ENCODE measurements around the gene ESRRA.

The ESRRA gene

DNA sequence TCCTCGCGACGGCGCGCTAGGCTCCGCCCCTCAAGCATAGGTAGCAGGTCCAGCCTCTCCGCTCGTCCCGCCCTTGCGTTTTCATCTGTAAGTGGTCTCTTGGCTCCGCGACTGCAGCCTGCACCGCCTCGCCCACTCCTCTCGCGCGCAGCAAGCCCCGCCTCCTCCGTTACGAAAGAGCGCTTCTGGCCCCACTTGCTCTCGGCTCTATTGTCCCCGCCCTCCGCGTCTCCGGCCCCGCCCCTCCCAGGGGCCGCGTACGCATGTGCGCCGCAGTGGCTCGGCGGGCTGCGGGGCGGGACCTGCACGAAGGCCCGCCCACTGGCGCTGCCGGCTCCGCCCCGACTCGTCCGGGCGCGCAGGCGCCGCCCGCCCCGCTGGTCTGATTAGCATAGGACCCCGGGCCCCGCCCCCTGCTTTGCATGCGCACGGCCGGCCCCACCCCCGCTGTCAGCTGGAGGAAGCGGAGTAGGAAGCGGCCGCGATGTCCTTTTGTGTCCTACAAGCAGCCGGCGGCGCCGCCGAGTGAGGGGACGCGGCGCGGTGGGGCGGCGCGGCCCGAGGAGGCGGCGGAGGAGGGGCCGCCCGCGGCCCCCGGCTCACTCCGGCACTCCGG, at the start of gene ESRRA:
Gene ESRRA, plus strand, starts transcription at position 450 of the 616 bp plus-strand sequence. CDS start 1,656 bp downstream, outside the sequence.
- in situ Hi-C loops (cut with HindIII; ENCODE audit: low pct_ligation_motif_present, low pct_unique_long_range_greater_than_20kb, low sequenced_read_pairs) = no loop called here
- peak; percentile 96 for DNase-seq

DNA sequence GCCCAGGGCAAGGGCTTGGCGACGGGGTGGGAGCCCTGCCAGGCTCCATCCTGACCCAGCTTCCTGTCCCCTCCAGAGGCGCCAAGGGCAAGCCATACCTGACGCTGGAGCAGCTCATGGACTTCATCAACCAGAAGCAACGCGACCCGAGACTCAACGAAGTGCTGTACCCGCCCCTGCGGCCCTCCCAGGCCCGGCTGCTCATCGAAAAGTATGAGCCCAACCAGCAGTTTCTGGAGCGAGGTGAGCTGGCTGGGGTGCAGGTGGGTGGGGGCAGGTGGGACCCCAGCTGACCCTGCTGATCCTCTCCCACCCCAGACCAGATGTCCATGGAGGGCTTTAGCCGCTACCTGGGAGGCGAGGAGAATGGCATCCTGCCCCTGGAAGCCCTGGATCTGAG, 49.0 kb upstream of the ESRRA start:
- no peak for DNase-seq
- in situ Hi-C loops (cut with HindIII; ENCODE audit: low pct_ligation_motif_present, low pct_unique_long_range_greater_than_20kb, low sequenced_read_pairs) = no loop called here

DNA sequence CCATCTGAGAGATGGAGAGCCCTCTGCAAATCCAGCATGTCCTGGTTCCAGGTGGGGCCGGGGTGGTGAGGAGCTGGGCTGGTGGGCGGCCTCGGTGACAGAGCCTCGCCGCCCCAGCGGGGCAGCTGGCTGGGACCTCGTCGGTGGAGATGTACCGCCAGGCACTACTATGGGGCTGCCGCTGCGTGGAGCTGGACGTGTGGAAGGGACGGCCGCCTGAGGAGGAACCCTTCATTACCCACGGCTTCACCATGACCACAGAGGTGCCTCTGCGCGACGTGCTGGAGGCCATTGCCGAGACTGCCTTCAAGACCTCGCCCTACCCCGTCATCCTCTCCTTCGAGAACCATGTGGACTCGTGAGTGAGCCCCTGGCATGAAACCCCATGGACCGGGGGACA, 47.0 kb upstream of the ESRRA start:
- DNase-seq = no peak
- in situ Hi-C loops (cut with HindIII; ENCODE audit: low pct_ligation_motif_present, low pct_unique_long_range_greater_than_20kb, low sequenced_read_pairs) = no loop called here

DNA sequence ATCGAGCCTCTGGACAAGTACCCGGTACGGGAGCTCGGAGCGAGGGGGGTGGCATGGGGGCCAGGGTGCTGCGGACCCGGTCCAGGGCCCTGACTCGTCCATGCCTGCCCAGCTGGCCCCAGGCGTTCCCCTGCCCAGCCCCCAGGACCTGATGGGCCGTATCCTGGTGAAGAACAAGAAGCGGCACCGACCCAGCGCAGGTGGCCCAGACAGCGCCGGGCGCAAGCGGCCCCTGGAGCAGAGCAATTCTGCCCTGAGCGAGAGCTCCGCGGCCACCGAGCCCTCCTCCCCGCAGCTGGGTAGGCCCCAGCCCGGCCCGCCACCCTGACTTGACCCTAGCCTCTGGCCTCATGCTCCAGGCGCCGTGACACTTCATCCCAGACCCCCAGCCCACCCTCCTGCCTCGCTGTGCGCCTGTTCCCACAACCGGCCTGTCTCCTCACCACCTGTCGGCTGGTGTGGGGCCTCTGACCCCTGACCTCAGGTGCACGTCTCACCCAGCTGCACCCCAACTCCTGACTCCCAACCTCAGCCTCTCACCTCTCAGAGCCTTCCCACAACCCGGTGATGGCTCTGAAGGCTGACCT, 46.3 kb upstream of the ESRRA start:
- in situ Hi-C loops (cut with HindIII; ENCODE audit: low pct_ligation_motif_present, low pct_unique_long_range_greater_than_20kb, low sequenced_read_pairs) = no loop called here
- DNase-seq = no peak

DNA sequence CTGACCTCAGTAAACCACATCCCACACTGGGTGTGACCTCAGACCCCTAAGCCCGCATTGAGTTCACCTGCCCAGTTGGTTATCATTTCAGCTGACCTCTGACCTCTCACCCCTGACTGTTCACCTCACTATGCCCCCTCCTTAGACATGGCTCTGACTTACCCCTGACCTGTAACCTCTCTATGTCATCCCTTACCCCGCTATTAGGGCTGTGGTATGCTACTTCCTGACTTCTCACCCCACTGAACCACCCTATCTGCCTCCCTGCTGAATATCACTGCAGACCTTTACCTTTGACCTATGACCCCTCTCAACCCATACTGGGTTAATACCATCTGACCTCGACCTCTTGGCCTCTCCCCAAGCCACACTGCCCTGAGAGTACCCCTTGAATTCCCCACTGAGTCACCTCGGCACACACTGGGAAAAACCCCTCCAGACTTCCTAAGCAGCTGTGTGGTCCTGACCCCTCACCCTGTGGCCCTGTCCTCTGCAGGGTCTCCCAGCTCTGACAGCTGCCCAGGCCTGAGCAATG, 45.7 kb upstream of the ESRRA start:
- in situ Hi-C loops (cut with HindIII; ENCODE audit: low pct_ligation_motif_present, low pct_unique_long_range_greater_than_20kb, low sequenced_read_pairs) = no loop called here
- no peak for DNase-seq

DNA sequence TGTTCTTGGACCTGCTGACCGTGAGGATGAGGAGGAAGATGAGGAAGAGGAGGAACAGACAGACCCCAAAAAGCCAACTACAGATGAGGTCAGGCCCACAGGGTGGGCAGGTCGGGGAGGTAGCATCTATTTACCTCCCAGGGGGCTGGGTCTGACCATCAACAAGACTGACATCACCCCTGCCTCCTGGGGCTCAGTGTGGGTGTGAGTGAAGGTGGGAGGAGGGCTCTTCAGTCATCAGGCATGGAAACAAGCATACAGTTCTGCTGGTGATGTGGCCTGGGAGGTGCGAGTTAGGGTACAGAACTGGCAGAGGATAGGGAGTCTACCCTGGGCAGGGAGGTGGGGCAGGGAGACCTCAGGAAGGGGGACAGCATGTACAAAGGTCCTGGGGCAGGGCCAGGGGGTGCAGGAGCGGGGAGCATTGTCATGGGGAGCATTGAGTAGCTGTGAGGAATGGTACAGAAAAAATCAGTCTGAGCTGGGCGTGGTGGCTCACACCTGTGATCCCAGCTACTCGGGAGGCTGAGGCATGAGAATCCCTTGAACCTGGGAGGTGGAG, 45.1 kb upstream of the ESRRA start:
- in situ Hi-C loops (cut with HindIII; ENCODE audit: low pct_ligation_motif_present, low pct_unique_long_range_greater_than_20kb, low sequenced_read_pairs) = no loop called here
- no peak for DNase-seq

DNA sequence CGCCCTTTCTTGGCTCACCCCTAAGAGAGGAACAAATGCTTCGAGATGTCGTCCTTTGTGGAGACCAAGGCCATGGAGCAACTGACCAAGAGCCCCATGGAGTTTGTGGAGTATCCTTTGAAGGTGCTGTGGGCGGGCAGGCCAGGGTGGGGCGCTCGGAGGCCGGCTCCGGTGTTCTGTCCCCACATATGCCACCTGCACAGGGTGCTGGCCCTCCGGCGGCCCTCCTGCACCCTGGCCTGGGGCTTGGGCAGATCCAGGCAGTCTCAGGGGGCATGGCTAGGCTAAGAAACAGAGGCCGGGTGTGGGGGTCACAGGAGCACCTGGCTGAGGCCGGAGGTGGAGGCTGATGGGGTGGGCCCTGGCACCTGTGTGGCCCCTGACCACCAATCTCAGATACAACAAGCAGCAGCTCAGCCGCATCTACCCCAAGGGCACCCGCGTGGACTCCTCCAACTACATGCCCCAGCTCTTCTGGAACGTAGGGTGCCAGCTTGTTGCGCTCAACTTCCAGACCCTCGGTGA, 43.7 kb upstream of the ESRRA start:
- in situ Hi-C loops (cut with HindIII; ENCODE audit: low pct_ligation_motif_present, low pct_unique_long_range_greater_than_20kb, low sequenced_read_pairs) = no loop called here
- DNase-seq = no peak

DNA sequence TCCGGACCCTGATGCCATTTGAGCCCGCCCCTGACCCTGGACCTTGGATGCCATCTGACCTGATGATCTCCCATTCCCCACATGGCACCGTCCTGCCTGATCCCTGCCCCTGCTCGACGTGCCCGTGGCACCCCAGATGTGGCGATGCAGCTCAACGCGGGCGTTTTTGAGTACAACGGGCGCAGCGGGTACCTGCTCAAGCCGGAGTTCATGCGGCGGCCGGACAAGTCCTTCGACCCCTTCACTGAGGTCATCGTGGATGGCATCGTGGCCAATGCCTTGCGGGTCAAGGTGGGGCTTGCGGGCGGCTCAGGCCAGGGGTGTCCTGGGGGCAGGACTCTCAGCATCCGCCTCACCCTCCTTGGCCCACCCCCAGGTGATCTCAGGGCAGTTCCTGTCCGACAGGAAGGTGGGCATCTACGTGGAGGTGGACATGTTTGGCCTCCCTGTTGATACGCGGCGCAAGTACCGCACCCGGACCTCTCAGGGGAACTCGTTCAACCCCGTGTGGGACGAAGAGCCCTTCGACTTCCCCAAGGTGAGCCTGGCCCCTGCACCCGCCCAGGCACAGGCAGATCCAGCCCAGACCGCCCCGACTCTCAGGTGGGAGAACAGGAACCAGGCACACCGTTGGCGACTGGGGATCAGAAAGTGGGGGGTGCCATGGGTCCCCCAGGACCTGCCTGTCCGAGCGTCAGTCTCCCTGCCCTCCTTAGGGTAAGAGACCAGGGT, 42.9 kb upstream of the ESRRA start:
- no peak for DNase-seq
- in situ Hi-C loops (cut with HindIII; ENCODE audit: low pct_ligation_motif_present, low pct_unique_long_range_greater_than_20kb, low sequenced_read_pairs) = no loop called here

DNA sequence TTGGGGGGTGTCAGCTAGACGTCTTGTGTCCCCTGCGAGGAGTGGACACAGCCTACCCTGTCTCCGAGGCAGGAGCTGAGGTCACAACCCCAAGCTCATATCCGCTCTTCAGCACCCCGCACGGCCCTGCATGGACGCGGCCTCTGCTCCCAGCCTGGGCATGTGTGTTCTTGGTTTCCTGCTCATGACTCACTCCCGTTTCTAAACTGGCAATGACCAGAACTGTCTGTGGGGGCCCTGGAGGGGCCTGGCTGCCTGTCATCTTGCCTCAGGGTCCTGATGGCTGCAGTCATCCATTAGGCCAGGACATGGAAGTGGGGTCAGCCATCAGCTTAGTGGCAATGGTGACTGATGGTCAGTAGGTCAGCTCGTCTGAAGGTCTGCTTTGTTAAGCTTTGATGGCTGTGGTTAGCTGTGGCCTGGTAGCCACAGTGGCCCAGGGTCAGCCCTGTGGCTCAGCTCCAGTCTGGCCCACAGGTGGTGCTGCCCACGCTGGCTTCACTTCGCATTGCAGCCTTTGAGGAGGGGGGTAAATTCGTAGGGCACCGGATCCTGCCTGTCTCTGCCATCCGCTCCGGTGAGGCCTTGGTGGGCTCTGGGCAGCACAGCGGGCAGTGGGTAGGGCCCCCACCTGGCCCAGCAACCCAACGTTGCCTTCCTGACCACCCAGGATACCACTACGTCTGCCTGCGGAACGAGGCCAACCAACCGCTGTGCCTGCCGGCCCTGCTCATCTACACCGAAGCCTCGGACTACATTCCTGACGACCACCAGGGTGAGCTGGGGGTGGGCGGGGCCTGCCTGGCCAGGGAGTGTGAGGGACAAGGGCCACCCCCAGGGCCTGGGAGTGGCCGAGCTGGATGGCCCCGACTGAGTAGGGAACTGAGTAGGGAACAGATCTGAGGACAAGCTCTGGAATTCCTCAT, 42.0 kb upstream of the ESRRA start:
- in situ Hi-C loops (cut with HindIII; ENCODE audit: low pct_ligation_motif_present, low pct_unique_long_range_greater_than_20kb, low sequenced_read_pairs) = no loop called here

DNA sequence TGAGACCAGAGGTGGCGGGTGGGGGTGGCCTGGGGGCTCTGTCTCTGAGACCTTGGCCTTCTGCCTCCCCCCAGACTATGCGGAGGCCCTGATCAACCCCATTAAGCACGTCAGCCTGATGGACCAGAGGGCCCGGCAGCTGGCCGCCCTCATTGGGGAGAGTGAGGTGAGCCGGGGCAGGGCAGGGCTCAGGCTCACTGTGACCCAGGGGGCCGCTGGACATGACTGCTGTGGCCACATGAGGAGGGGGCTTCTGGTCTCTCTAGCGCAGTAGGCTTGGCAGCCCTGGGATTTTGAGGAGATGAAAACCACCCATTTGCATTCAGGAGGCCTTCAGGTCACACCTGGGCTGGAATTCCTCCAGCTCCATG, 41.4 kb upstream of the ESRRA start:
- no peak for DNase-seq

More for the DNA sequence above, 42.0 kb upstream of the ESRRA start:
- no peak for DNase-seq

DNA sequence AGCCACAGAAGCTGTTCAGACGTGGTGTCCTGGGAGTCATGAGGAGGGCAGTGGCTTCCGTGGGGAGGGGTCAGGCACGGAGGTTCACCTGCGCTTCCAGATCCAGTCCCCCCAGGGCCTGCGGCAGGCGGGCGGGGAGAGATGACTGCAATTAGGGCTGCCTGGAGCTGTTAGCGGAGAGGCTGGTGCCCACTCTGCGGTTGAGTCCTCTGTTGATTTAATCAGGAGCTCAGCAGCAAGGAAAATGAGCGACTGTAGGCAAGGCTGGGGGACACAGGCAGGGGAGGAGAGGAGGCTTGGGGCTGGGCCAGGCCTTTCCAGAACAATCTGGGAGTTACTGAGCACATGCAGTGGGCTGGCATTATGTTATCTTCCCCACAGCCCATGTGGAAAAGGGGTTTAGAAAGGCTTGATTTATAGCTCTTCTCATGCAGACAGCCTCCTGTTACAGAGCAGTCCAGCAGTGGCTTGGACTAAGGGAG, 40.9 kb upstream of the ESRRA start:
- in situ Hi-C loops (cut with HindIII; ENCODE audit: low pct_ligation_motif_present, low pct_unique_long_range_greater_than_20kb, low sequenced_read_pairs) = no loop called here
- no peak for DNase-seq

More for the DNA sequence above, 41.4 kb upstream of the ESRRA start:
- in situ Hi-C loops (cut with HindIII; ENCODE audit: low pct_ligation_motif_present, low pct_unique_long_range_greater_than_20kb, low sequenced_read_pairs) = no loop called here

DNA sequence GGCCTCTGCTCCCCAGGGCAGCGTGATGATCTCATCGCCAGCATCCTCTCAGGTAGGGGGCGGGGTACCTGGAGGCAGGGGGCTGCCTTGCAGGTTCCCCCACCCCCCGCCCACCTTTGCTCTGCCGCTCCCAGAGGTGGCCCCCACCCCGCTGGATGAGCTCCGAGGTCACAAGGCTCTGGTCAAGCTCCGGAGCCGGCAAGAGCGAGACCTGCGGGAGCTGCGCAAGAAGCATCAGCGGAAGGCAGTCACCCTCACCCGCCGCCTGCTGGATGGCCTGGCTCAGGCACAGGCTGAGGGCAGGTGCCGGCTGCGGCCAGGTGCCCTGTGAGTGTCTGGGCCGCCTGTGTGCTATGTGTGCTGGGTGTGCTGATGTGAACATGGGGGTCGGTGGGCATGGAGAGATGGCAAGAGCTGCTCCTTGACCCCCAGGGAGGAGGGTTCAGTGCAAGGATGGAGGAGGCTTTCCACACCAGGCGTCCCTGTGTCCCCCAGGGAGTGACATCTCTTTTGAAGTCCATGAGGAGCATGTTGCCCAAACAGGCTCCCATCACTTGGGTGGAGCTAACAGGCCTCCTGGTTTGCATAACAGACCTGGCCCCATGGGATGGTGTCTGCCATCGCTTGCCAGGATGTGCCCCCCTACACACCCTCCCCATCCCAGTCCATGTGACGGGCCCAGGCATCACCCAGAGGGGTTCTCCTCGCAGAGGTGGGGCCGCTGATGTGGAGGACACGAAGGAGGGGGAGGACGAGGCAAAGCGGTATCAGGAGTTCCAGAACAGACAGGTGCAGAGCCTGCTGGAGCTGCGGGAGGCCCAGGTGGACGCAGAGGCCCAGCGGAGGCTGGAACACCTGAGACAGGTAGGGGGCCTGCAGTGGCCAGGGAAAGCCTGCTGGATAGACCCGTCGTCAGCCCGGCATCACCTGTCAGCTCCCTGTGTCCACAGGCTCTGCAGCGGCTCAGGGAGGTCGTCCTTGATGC, 39.9 kb upstream of the ESRRA start:
- in situ Hi-C loops (cut with HindIII; ENCODE audit: low pct_ligation_motif_present, low pct_unique_long_range_greater_than_20kb, low sequenced_read_pairs) = no loop called here
- DNase-seq = no peak

DNA sequence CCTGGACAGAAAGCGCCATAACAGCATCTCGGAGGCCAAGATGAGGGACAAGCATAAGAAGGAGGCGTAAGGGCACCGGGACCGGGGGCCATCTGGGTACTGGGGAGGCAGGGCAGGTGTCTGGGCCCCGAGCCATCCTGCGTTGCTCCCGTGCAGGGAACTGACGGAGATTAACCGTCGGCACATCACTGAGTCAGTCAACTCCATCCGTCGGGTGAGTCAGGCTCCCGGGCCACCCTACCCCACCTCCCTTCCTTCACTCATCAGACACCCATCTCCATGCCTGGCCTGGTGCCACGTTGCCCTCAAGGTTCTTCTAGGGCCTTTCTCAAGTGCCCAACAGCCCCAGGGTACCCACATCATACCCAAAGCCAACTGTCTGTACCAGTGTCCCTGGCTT, 39.0 kb upstream of the ESRRA start:
- in situ Hi-C loops (cut with HindIII; ENCODE audit: low pct_ligation_motif_present, low pct_unique_long_range_greater_than_20kb, low sequenced_read_pairs) = no loop called here
- DNase-seq = no peak

DNA sequence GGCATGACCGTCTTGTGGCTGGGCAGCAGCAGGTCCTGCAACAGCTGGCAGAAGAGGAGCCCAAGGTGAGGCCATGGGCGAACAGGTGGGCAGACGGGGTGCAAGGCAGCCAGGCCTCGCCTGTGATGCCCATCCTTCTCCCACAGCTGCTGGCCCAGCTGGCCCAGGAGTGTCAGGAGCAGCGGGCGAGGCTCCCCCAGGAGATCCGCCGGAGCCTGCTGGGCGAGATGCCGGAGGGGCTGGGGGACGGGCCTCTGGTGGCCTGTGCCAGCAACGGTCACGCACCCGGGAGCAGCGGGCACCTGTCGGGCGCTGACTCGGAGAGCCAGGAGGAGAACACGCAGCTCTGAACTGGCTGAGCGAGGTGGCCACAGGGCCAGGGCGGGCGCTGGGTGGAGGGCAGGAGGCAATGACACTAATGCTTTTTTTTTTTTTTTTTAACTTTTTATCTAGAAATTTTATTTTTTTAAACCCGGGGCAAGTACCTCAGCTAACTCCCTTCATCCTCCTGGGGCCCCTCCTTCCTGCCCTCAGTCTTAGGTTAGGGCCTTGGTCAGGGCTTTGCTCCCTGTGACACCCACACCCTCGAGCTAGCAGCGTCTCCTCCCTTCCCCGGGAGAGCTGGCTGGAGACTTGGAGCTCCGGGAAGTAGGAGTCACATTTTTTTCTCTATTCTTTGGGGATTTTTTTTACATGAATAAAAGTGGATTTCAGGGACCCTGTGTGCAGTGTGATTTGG, 37.9 kb upstream of the ESRRA start:
- DNase-seq = no peak
- in situ Hi-C loops (cut with HindIII; ENCODE audit: low pct_ligation_motif_present, low pct_unique_long_range_greater_than_20kb, low sequenced_read_pairs) = no loop called here

DNA sequence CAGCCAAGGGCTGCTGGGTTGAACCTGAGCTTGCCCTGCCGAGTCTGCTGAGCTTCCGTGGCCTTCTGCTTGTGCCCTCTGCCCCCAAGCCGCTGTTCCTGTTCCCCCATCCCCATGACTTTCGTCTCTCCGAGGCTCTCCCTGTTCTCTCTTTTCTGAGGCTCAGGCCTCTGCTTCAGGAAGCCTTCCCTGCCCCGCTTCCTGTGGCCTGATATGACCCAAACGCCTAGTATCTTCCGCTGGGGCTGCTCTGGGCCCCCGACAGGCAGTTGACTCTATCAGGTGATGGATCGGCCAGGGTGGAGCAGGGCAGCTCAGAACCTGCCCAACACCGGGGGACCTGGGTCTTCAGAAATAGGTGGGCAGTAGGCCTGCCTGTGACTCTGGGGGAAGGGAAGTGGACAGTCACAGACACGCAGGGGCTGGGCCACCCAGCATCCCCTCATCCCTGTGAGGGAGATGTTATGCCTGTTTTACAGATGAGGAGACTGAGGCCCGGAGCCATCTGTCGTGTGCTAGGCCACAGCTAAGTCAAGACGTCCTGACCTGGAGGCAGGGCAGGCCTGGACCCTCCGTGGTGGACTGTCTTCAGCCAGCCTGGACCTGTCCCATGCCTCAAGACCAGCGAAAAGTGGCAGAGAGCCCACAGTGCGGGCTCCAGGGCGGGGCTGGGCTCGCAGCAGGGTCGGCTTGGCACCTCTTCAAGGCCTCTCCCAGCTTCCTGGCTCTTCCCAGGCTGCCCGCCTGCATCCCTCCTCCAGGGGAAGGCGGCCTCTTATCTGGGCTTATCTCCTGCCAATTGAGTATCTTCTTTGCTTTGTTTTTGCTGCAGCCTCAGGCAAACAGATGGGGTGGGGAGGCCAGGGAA, 37.1 kb upstream of the ESRRA start:
- no peak for DNase-seq
- in situ Hi-C loops (cut with HindIII; ENCODE audit: low pct_ligation_motif_present, low pct_unique_long_range_greater_than_20kb, low sequenced_read_pairs) = no loop called here

Data from ACHN (cell line).